Activated T-cell treated with anti-CD3 and anti-CD28 coated beads for 4 hours (primary cell): ENCODE data around the gene IL1RN.

Source experiments
- DNase-seq: peaks from one replicate; pipeline ENCODE4 v3.0.0-alpha.2; 2020

The IL1RN gene

GRCh38 chr2:113104054-113104611 lies 23.3 kb upstream of the IL1RN start:
- no peak for DNase-seq

GRCh38 chr2:113105047-113105785 lies 22.2 kb upstream of the IL1RN start:
- DNase-seq: peak; percentile 21

- DNase-seq: no peak
Measured at GRCh38 chr2:113111121-113111520, 16.3 kb upstream of the IL1RN start.

GRCh38 chr2:113111823-113112287 lies 15.5 kb upstream of the IL1RN start:
- no peak for DNase-seq

- DNase-seq: no peak
Measured at GRCh38 chr2:113112441-113112840, 15.0 kb upstream of the IL1RN start.

- no peak for DNase-seq
Measured at GRCh38 chr2:113112871-113113270, 14.5 kb upstream of the IL1RN start.

- no peak for DNase-seq
Measured at GRCh38 chr2:113113807-113114206, 13.6 kb upstream of the IL1RN start.

GRCh38 chr2:113114224-113114945 lies 13.0 kb upstream of the IL1RN start:
- no peak for DNase-seq

- DNase-seq: no peak
Measured at GRCh38 chr2:113114996-113115395, 12.4 kb upstream of the IL1RN start.

GRCh38 chr2:113116100-113116958 lies 11.1 kb upstream of the IL1RN start:
- DNase-seq: no peak

GRCh38 chr2:113117541-113118262 lies 9.7 kb upstream of the IL1RN start:
- no peak for DNase-seq

- no peak for DNase-seq
Measured at GRCh38 chr2:113118263-113118657, 9.1 kb upstream of the IL1RN start.

GRCh38 chr2:113119111-113119510 lies 8.3 kb upstream of the IL1RN start:
- DNase-seq: no peak

- no peak for DNase-seq
Measured at GRCh38 chr2:113120861-113121260, 6.5 kb upstream of the IL1RN start.

GRCh38 chr2:113122364-113122763 lies 5.0 kb upstream of the IL1RN start:
- DNase-seq: no peak

- DNase-seq: no peak
Measured at GRCh38 chr2:113123726-113124125, 3.7 kb upstream of the IL1RN start.

- DNase-seq: no peak
Measured at GRCh38 chr2:113124181-113124961, 3.0 kb upstream of the IL1RN start.

GRCh38 chr2:113124984-113125855 lies 2.2 kb upstream of the IL1RN start:
- DNase-seq: no peak

- no peak for DNase-seq
Measured at GRCh38 chr2:113127646-113128570, 510 bp downstream of the IL1RN start.
